NCI-H1417 (cell line): ENCODE results near the gene SEPSECS.

Experiments used
- DNase-seq, 3 experiments: peaks; one replicate each; lab custom pipeline; 2025; lab: John Stamatoyannopoulos, UW

Gene SEPSECS

GRCh38 chr4:25110527-25111329, 49.5 kb downstream of the SEPSECS start:
- DNase-seq: no peak

GRCh38 chr4:25109511-25109910, 50.7 kb downstream of the SEPSECS start:
- no peak for DNase-seq

- no peak for DNase-seq
Measured at GRCh38 chr4:25108556-25108955, 51.7 kb downstream of the SEPSECS start.

- DNase-seq: no peak
Measured at GRCh38 chr4:25107827-25108516, 52.3 kb downstream of the SEPSECS start.

GRCh38 chr4:25106363-25107151, 53.7 kb downstream of the SEPSECS start:
- no peak for DNase-seq

- no peak for DNase-seq
Measured at GRCh38 chr4:25104591-25104990, 55.7 kb downstream of the SEPSECS start.

- DNase-seq: peak in 1 of 3 experiments; percentile 13
Measured at GRCh38 chr4:25103418-25103817, 56.8 kb downstream of the SEPSECS start.

- DNase-seq: peak in 1 of 3 experiments; percentile 21
Measured at GRCh38 chr4:25101836-25102235, 58.4 kb downstream of the SEPSECS start.

GRCh38 chr4:25100710-25101109, 59.5 kb downstream of the SEPSECS start:
- no peak for DNase-seq

- DNase-seq: no peak
Measured at GRCh38 chr4:25100021-25100555, 60.2 kb downstream of the SEPSECS start.

GRCh38 chr4:25098964-25099891, 61.0 kb downstream of the SEPSECS start:
- DNase-seq: no peak

GRCh38 chr4:25096981-25097443, 63.2 kb downstream of the SEPSECS start:
- no peak for DNase-seq

- no peak for DNase-seq
Measured at GRCh38 chr4:25096251-25096980, 63.8 kb downstream of the SEPSECS start.

GRCh38 chr4:25095837-25096236, 64.4 kb downstream of the SEPSECS start:
- no peak for DNase-seq

- DNase-seq: peak in 1 of 3 experiments; percentile 42
Measured at GRCh38 chr4:25092139-25092538, 68.1 kb downstream of the SEPSECS start.

GRCh38 chr4:25090516-25090915, 69.7 kb downstream of the SEPSECS start:
- no peak for DNase-seq

GRCh38 chr4:25089051-25089763, 71.0 kb downstream of the SEPSECS start:
- DNase-seq: no peak

GRCh38 chr4:25088093-25088952, 71.9 kb downstream of the SEPSECS start:
- DNase-seq: peak in 1 of 3 experiments; percentile 78

GRCh38 chr4:25085671-25086070, 74.6 kb downstream of the SEPSECS start:
- no peak for DNase-seq
